ENCODE measurements around the gene PPP6R2.

PPP6R2 gene

DNA sequence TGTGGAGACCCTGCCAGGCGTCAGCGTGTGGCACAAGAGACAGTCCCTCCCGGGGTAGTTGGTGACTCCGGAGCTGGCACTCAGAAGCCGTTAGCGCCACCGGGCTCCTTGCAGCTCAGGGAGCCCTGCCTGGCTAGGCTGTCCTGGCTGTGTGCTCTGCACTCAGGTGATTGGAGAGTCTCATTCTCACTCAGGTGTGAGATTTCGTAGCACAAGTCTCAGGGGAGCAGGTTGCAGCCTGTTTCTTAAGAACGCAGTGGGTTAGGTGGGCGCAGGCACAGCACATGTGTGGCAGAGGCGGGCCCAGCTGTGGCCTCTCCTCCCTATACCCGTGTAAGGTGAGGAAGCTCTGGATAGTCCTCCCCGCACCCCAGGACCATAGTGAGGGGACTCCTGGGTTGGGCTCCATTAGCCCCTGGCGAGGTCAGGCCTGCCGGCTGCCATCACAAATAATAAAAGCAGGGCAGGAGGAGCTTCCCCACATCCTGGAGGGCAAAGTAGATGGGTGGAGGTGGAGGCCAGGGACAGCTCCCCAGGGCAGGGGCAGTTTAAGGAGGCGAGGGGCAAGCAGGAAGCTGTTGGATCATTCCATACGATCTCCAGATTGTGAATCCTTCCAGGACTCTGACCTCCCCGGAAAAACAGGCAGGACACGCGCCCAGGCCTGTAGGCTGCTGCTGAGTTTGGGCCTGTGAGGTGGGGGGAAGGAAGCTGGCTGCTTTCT is 92.3 kb downstream of the PPP6R2 start:
- DNase-seq = no peak

- no peak for DNase-seq
Measured at GRCh38 chr22:50436015-50436830, 93.1 kb downstream of the PPP6R2 start.

- no peak for DNase-seq
Measured at GRCh38 chr22:50436841-50437341, 93.8 kb downstream of the PPP6R2 start.

GRCh38 chr22:50437511-50438304 is 94.6 kb downstream of the PPP6R2 start:
- no peak for DNase-seq

GRCh38 chr22:50438305-50439275 is 95.5 kb downstream of the PPP6R2 start:
- DNase-seq = no peak

- no peak for DNase-seq
Measured at GRCh38 chr22:50439314-50439870, 96.3 kb downstream of the PPP6R2 start.

DNA sequence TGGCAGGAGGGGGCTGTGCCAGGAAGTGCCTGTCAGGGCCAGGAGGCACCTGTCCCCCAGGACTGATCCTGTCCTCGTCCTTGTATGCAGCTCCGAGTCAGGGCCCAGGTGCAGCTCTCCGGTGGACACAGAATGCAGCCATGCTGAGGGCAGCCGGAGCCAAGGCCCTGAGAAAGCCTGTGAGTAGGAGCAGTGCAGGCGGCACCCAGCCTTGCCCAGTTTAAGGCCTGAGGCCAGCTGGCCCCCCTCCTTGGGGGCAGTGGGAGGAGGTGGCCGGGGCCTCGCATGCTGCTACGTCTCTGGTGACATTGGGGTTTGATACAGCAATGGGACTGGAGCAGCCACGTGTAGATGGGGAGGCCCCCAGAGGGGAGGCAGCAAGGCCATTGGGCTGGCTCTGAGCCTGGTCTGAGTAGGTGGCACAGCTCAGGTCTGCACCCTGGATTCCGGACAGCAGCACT is 96.8 kb downstream of the PPP6R2 start:
- DNase-seq = no peak

DNA sequence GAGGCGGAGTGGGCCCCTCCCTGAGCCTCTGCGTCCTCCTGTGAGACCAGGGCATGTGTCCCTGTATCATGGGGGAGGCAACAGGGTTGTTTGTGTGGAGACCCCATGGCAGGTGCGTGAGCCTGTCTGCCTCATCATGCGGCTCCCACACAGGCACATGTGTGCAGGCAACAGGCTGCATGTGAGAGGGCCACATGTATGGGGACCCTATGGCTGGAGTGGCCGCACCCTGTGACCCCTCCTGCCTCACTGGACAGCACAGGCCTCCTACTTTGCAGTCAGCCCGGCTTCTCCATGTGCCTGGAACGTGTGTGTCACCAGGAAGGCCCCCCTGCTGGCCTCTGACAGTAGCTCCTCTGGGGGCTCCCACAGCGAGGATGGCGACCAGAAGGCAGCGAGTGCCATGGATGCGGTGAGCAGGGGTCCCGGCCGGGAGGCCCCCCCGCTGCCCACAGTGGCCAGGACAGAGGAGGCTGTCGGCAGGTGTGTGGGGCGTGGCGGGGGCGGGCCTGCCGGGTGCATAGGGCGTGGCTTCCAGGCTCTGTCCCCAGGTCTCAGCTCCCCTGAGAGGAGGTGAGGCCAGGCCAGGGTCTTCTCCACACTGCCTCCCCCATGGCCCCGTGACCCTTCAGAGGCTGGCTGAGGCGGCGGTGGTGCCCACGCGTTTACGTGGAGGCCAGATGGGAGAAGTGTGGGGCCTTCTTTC is 97.6 kb downstream of the PPP6R2 start:
- no peak for DNase-seq

DNA sequence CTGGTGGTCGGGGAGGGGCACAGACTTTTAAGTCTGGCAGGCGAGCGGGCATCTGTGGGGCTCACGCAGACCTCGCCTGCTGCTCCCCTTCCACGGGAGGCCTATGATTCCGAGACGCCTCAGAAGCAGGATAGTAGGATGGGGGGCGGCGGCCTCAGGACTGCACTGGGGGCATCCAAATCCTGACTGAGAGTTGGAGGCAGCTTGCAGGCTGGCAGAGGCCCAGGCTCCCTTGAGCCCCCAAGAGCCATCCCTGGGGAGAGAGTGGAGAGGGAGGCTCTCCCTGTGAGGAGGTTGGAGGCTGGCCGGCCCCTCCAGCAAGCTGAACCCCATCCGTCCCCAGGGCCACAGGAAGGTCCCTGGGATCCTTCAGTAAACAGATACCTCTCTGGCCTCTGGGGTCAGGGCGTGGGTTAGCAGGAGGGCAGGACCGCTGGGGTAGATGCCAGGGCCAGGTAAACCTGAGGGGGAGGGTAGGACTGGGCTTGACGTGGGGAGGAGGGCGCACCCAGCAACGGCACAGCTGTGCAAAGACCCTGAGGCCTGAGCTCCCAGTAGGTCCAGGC is 98.4 kb downstream of the PPP6R2 start:
- DNase-seq = no peak

DNA sequence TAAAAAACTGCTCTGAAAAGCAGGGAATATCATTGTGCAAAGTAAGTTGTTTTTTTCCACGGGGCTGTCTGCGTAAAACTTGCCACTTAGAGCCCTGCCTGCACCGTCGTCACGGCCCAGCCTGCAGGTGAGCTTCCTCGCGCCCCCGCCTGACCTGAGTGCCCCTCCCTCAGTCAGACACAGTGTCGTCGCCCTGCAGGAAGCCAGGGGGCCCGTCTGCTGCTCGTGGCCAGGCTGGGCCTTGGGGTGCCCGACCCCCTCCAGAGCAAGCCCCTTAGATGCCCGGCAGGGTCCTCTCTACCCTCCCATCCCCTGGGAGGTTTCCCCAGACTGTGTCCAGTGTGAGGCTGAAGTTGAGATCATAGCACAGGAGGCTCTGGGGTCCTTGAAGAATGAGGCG is 100.1 kb downstream of the PPP6R2 start:
- DNase-seq = no peak

DNA sequence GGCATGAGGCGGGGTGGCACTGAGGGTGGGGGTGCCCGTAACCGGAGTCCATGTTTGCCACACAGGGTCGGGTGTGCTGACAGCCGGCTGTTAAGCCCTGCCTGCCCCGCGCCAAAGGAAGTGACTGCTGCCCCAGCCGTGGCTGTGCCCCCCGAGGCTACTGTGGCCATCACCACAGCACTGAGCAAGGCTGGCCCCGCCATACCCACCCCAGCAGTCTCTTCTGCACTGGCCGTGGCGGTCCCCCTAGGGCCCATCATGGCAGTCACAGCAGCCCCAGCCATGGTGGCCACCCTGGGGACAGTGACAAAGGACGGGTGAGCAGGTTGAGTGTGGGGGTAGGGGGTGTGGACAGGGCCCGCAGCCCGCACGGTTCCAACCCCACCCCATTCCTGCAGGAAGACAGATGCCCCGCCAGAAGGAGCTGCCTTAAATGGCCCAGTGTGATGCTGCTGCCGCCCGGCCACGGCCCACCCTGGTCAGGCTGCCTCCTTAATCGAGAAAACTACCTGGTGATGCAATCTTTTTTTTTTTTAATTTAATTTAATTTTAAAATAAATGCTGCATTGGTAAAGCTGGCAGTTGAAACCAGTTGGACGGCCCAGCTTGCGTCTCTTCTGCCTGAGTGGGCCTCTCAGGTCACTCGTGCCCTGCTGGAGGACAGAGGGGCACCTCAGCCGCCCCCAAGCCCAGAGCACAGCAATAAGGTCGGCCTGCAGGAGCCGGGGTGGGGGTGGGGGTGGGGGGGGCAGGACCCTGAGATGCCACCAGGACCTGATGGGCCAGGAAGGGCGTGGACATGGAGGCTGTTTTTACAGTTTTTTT is 100.9 kb downstream of the PPP6R2 start:
- no peak for DNase-seq

DNA sequence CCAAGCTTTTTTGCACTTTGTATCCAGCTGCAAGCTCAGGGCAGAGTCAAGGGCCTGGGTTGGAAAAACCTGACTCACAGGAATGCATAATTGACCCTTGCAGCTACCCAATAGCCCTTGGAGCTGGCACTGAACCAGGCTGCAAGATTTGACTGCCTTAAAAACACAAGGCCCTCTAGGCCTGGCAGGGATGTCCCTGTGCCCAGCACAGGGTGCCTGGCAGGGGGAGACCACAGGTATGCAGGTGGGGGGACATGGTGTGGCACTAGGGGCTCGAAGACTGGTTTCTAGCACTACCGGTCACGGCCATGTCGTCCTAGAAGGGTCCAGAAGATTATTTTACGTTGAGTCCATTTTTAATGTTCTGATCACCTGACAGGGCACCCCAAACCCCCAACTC is 101.5 kb downstream of the PPP6R2 start:
- DNase-seq = no peak

DNA sequence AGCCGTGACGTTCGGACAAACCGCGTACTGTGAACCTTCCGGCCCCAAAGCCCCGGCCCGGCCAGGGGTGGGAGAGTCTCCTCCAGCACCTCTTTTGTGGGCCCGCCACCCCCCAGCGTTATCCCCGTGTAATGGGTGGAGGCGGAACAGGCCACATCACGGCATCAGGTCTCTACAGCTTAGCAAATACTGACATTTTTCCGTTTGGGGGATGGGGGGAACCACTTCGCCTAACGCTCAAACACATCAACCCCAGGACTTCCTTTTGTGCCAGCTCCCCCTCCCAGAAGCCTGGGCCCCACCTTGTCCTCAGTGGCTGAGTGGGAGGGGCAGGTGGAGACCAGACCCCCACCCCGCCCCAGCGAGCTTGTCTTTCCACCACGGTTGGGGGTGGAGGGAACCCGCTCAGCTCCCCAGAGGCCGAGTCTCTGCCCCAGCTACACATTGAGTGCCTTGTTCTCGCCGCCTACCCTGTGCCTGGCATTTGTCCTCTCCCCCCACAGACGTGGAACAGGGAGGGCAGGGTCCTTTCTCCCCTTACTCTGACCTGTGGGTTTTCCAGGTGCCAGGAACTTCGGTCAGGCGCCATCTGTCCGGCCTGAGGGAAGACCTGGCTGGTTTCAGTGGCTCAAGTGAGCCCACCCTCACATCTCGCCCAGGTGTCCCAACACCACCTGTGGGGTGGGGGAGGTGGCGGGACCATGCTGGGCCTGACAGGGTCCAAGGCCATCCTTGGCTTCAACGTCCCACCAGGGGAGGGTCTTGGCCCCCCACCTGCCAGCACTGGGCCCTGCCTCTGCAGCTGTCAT is 102.1 kb downstream of the PPP6R2 start:
- DNase-seq = no peak

DNA sequence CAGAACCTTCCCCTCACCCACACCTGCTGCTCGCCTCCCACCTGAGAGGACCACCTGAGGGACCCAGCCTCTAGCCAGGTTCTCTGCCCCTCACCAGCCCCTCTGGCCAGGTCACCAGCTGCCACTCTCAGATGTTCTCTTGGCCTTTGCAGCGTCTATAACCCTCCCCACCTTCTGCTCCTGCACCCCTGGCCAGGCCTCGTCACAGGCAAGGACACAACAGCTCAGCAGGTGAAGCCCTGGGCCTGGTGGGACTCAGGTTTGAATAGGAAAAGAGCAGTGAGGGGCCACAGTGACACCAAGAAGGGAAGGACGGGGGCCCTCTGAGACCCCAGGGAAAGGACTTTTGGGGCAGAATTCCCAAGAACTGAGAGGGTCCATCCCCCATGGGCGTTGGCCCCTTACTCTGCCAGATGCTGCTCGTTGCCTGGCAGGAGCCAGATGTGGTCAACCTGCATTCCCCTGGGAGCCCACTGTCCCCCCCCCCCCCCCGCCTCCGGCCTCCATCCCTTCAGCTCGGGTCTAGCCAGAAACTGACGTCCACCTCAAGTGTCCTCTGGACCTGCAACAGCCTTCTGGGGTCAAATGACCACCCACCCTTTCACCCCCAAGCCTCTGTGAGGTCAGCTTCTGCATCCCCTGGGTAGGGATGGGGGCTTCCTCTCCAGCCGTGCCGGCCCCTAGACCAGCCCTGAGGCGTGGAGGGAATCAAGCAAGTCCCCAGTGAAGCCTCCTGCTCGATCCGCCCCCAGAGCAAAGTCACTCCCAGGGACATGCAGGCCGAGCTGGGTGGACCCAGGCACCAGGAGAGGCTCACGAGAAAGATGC is 103.0 kb downstream of the PPP6R2 start:
- DNase-seq = no peak

DNA sequence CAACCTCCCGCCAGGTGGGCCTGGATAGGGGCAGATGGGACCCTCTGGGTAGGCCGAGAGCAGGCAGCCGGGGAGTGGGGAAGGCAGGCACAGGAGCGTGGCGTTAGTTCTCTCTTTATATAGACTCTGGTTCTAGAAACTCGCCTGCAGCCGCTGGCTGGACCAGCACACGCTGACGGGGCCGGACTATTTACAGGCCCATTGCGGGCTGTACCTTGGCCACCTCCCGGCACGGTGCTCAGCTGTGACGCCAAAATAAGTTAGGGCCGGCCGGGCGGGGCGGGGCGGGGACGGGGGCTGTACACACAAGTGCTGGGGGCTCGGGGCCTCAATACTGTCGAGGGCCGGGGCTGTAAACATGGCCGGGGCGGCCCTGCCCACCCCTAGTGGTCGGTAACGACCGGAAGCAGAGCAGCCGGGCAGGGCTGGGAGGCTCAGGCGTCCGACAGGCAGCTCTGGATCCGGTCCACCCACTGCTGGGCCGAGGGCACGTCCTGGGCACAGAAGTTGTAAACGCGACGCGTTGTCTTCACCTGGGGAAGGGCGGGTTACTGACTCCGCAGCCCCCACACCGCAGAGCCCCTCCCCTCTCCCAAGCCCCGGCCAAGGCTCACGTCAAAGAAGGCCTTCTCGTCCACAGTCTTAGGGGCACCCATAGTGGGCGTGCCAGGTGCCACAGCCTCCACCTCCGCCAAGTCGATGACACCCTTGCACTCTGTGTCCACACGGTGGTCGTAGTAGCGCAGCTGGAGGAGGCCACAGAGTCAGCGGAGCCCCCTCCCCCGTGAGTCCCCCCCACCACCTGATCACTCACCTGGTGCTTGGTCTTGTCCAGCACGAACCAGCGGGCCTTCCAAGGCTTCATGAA is 103.8 kb downstream of the PPP6R2 start:
- no peak for DNase-seq

- no peak for DNase-seq
Measured at GRCh38 chr22:50447576-50448551, 104.7 kb downstream of the PPP6R2 start.

Measured in NCI-H1417 (cell line).